ENCODE data around the gene ADAMTS16. TPM values are rescaled to one million over a fixed set of nuclear protein-coding genes. Genes with fewer than 3 reads are reported as not detected.

Gene ADAMTS16
- total RNA-seq, 1 donor from 2014 or later: 4.1 TPM

DNA sequence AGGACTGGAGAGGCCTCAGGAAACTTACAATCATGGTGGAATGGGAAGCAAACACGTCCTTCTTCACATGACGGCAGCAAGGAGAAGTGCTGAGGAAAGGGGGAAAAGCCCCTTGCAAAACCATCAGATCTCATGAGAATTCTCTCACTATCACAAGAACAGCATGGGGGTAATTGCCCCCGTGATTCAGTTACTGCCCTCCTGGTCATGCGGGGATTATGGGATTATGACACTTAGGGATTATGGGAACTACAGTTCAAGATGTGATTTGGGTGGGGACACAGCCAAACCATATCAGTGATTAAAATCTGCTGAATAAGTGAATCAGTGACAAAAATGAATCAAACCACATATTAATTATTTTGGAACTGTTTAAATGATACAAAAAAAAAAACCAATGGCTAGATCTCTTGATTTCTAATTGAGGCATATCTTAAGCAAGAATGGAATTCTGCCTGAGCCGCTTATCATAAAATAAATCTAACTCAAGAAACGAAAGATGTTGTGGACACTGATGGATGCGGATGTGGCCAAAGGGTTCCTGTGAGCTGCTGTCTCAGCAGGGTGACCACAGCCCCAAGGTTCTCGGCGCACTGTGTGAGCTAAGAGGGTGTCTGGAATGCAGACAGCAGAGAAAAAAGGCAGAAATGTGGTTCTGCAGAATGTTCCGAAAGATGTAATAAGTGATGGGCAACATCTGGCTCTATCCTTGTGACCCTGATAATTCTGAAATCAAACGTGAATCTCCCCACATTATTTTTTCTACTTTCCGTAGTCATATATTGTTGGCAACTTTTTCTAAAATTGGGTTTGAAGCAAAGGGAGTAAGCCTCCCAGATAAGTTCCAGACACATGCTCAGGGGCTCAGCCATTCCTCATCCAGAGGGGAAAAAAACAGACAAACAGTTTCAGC lies 175.2 kb downstream of the ADAMTS16 start:
- no peak overlapping the region for H3K4me2 ChIP-seq
- H3K27me3 ChIP-seq: no peaks in the 10 kb centered on the region
- no peaks in the 10 kb centered on the region for H3K79me2 ChIP-seq (ENCODE audit: low read depth)
- Mint-ChIP-seq H3K36me3 (peaks cover 2% of the 10 kb centered on the region), H3K27ac (peak overlapping the region; percentile 75), H3K27me3 (ENCODE audit: insufficient read depth, low read depth) (peaks cover 10% of the 10 kb centered on the region), H3K4me1 (peaks cover 45% of the 10 kb centered on the region), H3K4me3 (no peak overlapping the region), H3K9me3 (peaks cover 4% of the 10 kb centered on the region)
- no peak overlapping the region for H2AFZ ChIP-seq (replicated peaks)
- TF ChIP-seq, protein P1, sequence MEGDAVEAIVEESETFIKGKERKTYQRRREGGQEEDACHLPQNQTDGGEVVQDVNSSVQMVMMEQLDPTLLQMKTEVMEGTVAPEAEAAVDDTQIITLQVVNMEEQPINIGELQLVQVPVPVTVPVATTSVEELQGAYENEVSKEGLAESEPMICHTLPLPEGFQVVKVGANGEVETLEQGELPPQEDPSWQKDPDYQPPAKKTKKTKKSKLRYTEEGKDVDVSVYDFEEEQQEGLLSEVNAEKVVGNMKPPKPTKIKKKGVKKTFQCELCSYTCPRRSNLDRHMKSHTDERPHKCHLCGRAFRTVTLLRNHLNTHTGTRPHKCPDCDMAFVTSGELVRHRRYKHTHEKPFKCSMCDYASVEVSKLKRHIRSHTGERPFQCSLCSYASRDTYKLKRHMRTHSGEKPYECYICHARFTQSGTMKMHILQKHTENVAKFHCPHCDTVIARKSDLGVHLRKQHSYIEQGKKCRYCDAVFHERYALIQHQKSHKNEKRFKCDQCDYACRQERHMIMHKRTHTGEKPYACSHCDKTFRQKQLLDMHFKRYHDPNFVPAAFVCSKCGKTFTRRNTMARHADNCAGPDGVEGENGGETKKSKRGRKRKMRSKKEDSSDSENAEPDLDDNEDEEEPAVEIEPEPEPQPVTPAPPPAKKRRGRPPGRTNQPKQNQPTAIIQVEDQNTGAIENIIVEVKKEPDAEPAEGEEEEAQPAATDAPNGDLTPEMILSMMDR (IDR thresholded peaks at IDR 0.05): no peak
- TF ChIP-seq EZH2 (IDR thresholded peaks at IDR 0.05) (no peak), EZH2phosphoT487 (IDR thresholded peaks at IDR 0.05) (no peak)
- no peak overlapping the region for H3K4me3 ChIP-seq
- H3K27ac ChIP-seq: no peak overlapping the region
- DNase-seq (ENCODE audit: low spot score): no peak
- H3K9me3 ChIP-seq (ENCODE audit: low read depth): no peaks in the 10 kb centered on the region
- H3K4me1 ChIP-seq: peaks cover 21% of the 10 kb centered on the region
- no peaks in the 10 kb centered on the region for H3K36me3 ChIP-seq
- no peaks in the 10 kb centered on the region for H4K20me1 ChIP-seq (ENCODE audit: low read depth)
- no peak overlapping the region for H3K9ac ChIP-seq
- H3F3A ChIP-seq (ENCODE audit: low read depth): no peaks in the 10 kb centered on the region

DNA sequence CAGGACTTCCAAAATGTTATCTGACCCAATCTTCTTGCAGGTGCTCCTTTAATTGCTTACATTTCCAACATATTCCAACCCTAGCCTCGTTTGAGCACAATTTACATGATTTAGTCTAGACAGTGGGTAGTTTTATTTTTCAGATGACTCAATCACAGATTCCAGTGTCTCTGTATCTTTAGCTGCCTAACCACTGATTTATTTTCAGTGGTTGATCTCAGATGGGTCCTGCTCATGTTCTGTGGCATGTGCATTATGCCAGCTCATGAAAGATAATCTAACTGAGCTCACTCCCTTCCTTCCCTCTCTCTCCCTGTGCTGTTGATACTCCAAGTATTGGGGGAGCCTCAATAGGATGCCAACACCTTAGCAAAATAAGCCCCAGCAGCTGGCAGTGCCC lies 176.2 kb downstream of the ADAMTS16 start:
- no peak for DNase-seq (ENCODE audit: low spot score)
- TF ChIP-seq EZH2 (IDR thresholded peaks at IDR 0.05) (no peak), EZH2phosphoT487 (IDR thresholded peaks at IDR 0.05) (no peak)
- TF ChIP-seq, protein P1 (IDR thresholded peaks at IDR 0.05): no peak
- H3K27me3 Mint-ChIP-seq (ENCODE audit: insufficient read depth, low read depth): peaks cover 3% of the 10 kb centered on the region

DNA sequence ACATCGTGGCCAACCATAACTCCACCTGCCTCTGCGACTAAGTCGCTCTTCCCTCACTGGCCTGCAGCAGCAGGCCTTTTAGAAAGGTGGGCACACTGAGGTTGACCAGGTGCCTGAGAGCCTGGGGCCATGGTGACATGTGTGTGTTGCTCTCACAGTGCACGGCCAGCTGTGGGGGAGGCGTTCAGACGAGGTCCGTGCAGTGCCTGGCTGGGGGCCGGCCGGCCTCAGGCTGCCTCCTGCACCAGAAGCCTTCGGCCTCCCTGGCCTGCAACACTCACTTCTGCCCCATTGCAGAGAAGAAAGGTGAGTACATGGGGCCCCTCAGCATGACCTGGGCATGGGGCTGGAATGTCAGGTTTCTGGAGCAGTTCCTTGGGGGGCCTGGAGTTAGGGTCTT lies 177.8 kb downstream of the ADAMTS16 start:
- Mint-ChIP-seq H3K4me3 (no peak overlapping the region), H3K27ac (no peak overlapping the region), H3K27me3 (ENCODE audit: insufficient read depth, low read depth) (peaks cover 3% of the 10 kb centered on the region), H3K9me3 (peaks cover 4% of the 10 kb centered on the region), H3K4me1 (peaks cover 37% of the 10 kb centered on the region), H3K36me3 (no peaks in the 10 kb centered on the region)
- DNase-seq (ENCODE audit: low spot score): no peak
- no peak overlapping the region for H3K27ac ChIP-seq
- TF ChIP-seq, protein P1 (IDR thresholded peaks at IDR 0.05): no peak
- TF ChIP-seq EZH2 (IDR thresholded peaks at IDR 0.05) (no peak), EZH2phosphoT487 (IDR thresholded peaks at IDR 0.05) (no peak)
- no peaks in the 10 kb centered on the region for H3K9me3 ChIP-seq (ENCODE audit: low read depth)
- H3K9ac ChIP-seq: no peak overlapping the region
- H2AFZ ChIP-seq (replicated peaks): no peak overlapping the region
- H4K20me1 ChIP-seq (ENCODE audit: low read depth): no peaks in the 10 kb centered on the region
- no peak overlapping the region for H3K4me2 ChIP-seq
- H3F3A ChIP-seq (ENCODE audit: low read depth): no peaks in the 10 kb centered on the region
- peaks cover 14% of the 10 kb centered on the region for H3K4me1 ChIP-seq
- H3K4me3 ChIP-seq: no peak overlapping the region
- H3K79me2 ChIP-seq (ENCODE audit: low read depth): no peaks in the 10 kb centered on the region
- H3K36me3 ChIP-seq: no peaks in the 10 kb centered on the region
- H3K27me3 ChIP-seq: no peaks in the 10 kb centered on the region

More for the DNA sequence above, 176.2 kb downstream of the ADAMTS16 start:
- no peak overlapping the region for H3K27ac ChIP-seq
- no peaks in the 10 kb centered on the region for H3K36me3 Mint-ChIP-seq
- H3K9me3 ChIP-seq (ENCODE audit: low read depth): no peaks in the 10 kb centered on the region
- no peak overlapping the region for H3K27ac Mint-ChIP-seq
- H3K79me2 ChIP-seq (ENCODE audit: low read depth): no peaks in the 10 kb centered on the region
- no peak overlapping the region for H3K9ac ChIP-seq
- peaks cover 46% of the 10 kb centered on the region for H3K4me1 Mint-ChIP-seq
- no peaks in the 10 kb centered on the region for H3F3A ChIP-seq (ENCODE audit: low read depth)
- H3K27me3 ChIP-seq: no peaks in the 10 kb centered on the region
- peaks cover 2% of the 10 kb centered on the region for H3K9me3 Mint-ChIP-seq
- H3K4me3 ChIP-seq: no peak overlapping the region
- no peaks in the 10 kb centered on the region for H4K20me1 ChIP-seq (ENCODE audit: low read depth)
- H2AFZ ChIP-seq (replicated peaks): no peak overlapping the region
- H3K4me2 ChIP-seq: no peak overlapping the region
- no peak overlapping the region for H3K4me3 Mint-ChIP-seq
- peaks cover 21% of the 10 kb centered on the region for H3K4me1 ChIP-seq
- H3K36me3 ChIP-seq: no peaks in the 10 kb centered on the region

Measured in neural progenitor cell (in vitro differentiated cells).